Pancreas (tissue), 10 donors: Measurements from ENCODE around the gene MYL3. TPM values are rescaled to one million over a fixed set of nuclear protein-coding genes. Genes with fewer than 3 reads are reported as not detected.

Experiments used
- ATAC-seq, 4 donors: fragments of 200-7000 bp; cut with Tn5 transposase; one replicate each; pipeline versions ENCODE4 v1.8.0 to v1.9.1; 2020; ENCODE audit warnings: mild to moderate bottlenecking in 4 of 4, moderate library complexity in 4 of 4
- DNase-seq, 6 donors: peaks; one replicate each; pipeline ENCODE4 v3.0.0-alpha.2; 2020
- FAIRE-seq: peaks from 2 replicates; lab custom pipeline; 2012; peaks lifted over from hg19 to GRCh38; lab: Jason Lieb, UNC
- H3K27ac ChIP-seq, 4 donors: fragments of 200-600 bp; sonication (generic); 1 replicate in 3 of 4; 2 replicates in 1 of 4; pipeline versions ENCODE4 v1.5.0 to v1.8.0; 2020
- H3K27me3 ChIP-seq, 4 donors: fragments of 200-600 bp; one replicate each; pipeline ENCODE4 v1.8.0; 2021
- H3K36me3 ChIP-seq, 3 donors: fragments of 200-600 bp; sonication (generic) in 1 of 3; one replicate each; pipeline versions ENCODE4 v1.5.0 to v1.8.0; 2020 to 2021
- H3K4me1 ChIP-seq, 3 donors: fragments of 200-600 bp; one replicate each; pipeline ENCODE4 v1.8.0; 2021
- H3K4me3 ChIP-seq, 4 donors: fragments of 200-600 bp; sonication (generic) in 2 of 4; one replicate each; pipeline versions ENCODE4 v1.5.0 to v1.8.0; 2020 to 2021
- H3K9me3 ChIP-seq, 4 donors: fragments of 200-600 bp; one replicate each; pipeline ENCODE4 v1.8.0; 2021
- WGBS, 2 donors: extraction: QIAGEN DNeasy Blood & Tissue Kit; methylation state at CpG; one replicate each; pipeline ENCODE4 v1.1.7; 2013; 5-methylcytosine and 5-hydroxymethylcytosine counted together
- intact Hi-C, 3 donors: fragments of 100-400 bp; cut with DNase I; formaldehyde crosslinking; loops; one replicate each; pipeline versions ENCODE4 v1.11.1 to v1.14.2; 2022
- polyA plus RNA-seq, 2 donors: library from polyadenylated mRNA; stranded (reverse); fragments of 200-250 nt; gene quantifications; one replicate each; pipeline ENCODE4 v1.2.3, GENCODE V29; 2013
- total RNA-seq, 6 donors: library from RNA; stranded (reverse); fragmentation: NEBNext Ultra II Directional in 4 of 6; extraction: Animal tissue kit (Norgen Biotek cat#: 25700) in 4 of 6; gene quantifications; one replicate each; pipeline versions ENCODE4 v1.2.1 to v1.2.4, GENCODE V29; 2021 to 2023
- TF ChIP-seq, protein P1 (sequence below), 4 donors: fragments of 200-600 bp; sonication (generic) in 3 of 4; IDR thresholded peaks; one replicate each; pipeline versions ENCODE4 v1.5.0 to v1.8.0; 2021; ENCODE audit warnings: antibody characterized with exemption in 4 of 4
- donor health status: healthy with polysubstance abuse.
- donor health status: DM: no; HTN: no; CAD: no; lungs with moderate emphysema.
- donor health status: DM: no; HTN: no; CAD: no.
- donor health status: control.
- donor health status: control.
- donor health status: Bipolar disorder and iron deficiency.
- donor health status: DM: yes; HTN: yes; CAD: no.
- donor health status: DM: no; HTN: no; CAD: no.
- donor health status: DM: no; HTN: no; CAD: no.
- donor health status: DM: yes; HTN: yes; CAD: no.

MYL3 gene
- total and polyA plus RNA-seq, 8 donors: 0.26 to 2.5 (median 0.71) TPM; not detected in 2

DNA sequence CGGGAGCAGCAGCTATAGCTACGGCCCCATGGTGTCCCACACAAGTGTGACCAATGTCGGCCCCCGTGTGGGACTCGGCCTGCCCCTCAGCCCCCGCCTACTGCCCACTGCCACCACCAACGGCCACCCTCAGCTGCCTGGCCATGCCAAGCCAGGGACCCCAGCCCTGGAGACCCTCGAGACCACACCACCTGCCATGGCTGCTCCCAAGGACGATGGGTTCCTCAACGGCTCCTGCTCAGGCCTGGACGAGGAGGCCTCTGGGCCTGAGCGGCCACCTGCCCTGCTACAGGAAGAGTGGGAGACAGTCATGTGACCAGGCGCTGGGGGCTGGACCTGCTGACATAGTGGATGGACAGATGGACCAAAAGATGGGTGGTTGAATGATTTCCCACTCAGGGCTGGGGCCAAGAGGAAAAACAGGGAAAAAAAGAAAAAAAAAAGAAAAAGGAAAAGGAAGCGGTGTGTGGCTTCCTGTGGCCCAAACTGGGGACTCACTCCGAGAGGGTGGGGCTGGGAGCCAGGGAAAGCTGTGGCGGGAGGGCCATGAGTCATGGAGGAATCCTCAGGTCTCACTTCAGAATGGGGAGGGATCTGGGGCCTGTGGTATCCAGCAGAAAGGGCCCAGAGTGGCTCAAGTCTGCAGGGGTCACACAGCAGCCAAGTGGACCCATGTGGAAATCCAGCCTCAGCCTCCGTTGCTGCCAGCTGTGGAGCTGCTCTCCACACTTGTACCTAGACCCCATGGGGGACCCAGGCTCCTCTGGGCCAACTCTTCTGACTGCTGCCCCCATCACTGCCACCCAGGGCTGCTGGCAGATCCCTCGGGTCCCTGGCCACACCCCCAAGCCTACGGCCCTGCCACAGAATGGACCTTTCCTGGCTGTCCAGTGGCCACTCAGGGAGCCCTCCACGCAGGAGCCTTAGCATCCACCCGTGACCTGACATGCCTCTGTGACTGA lies 40.4 kb upstream of the MYL3 start:
- Histone ChIP-seq H3K4me1 (peaks cover 0 to 3% (median 0%) of the 10 kb centered on the region in 3 donors), H3K27me3 (no peaks in the 10 kb centered on the region), H3K27ac (no peak overlapping the region), H3K4me3 (no peak overlapping the region), H3K9me3 (no peaks in the 10 kb centered on the region), H3K36me3 (no peaks in the 10 kb centered on the region)
- 69 to 82% methylated on average over 20 to 21 of the region's 21 CpGs for WGBS, 2 donors
- ATAC-seq (no peak), FAIRE-seq (no peak), DNase-seq (peak in 2 of 6 donors; percentile 47 to 55)
- intact Hi-C loops: loop anchor here in 1 of 3 donors (10.0 kb wide), 1 partner anchor 199 kb away; the partner anchor contains the start of gene TMIE
- TF ChIP-seq, protein P1, sequence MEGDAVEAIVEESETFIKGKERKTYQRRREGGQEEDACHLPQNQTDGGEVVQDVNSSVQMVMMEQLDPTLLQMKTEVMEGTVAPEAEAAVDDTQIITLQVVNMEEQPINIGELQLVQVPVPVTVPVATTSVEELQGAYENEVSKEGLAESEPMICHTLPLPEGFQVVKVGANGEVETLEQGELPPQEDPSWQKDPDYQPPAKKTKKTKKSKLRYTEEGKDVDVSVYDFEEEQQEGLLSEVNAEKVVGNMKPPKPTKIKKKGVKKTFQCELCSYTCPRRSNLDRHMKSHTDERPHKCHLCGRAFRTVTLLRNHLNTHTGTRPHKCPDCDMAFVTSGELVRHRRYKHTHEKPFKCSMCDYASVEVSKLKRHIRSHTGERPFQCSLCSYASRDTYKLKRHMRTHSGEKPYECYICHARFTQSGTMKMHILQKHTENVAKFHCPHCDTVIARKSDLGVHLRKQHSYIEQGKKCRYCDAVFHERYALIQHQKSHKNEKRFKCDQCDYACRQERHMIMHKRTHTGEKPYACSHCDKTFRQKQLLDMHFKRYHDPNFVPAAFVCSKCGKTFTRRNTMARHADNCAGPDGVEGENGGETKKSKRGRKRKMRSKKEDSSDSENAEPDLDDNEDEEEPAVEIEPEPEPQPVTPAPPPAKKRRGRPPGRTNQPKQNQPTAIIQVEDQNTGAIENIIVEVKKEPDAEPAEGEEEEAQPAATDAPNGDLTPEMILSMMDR (IDR thresholded peaks at IDR 0.05): no peak

GRCh38 chr3:46902188-46902631 lies 39.0 kb upstream of the MYL3 start:
- Histone ChIP-seq H3K4me3 (no peak overlapping the region), H3K27ac (no peak overlapping the region), H3K4me1 (no peaks in the 10 kb centered on the region), H3K27me3 (peaks cover 0 to 4% (median 0%) of the 10 kb centered on the region in 4 donors), H3K9me3 (no peaks in the 10 kb centered on the region), H3K36me3 (no peaks in the 10 kb centered on the region)
- DNase-seq (peak in 2 of 6 donors; percentile 44 to 60), ATAC-seq (no peak), FAIRE-seq (no peak)
- intact Hi-C loops: loop anchor here in 1 of 3 donors (10.0 kb wide), 1 partner anchor 197 kb away; the partner anchor contains the start of gene TMIE
- WGBS, 2 donors: 84 to 87% methylated on average over 15 of the region's 15 CpGs
- TF ChIP-seq, protein P1 (IDR thresholded peaks at IDR 0.05): no peak

- DNase-seq: peak in 2 of 6 donors; percentile 47 to 50
- Histone ChIP-seq H3K36me3 (no peaks in the 10 kb centered on the region), H3K27ac (no peak overlapping the region), H3K4me1 (no peaks in the 10 kb centered on the region), H3K9me3 (no peaks in the 10 kb centered on the region), H3K27me3 (peaks cover 0 to 4% (median 0%) of the 10 kb centered on the region in 4 donors), H3K4me3 (no peak overlapping the region)
- FAIRE-seq: no peak
- ATAC-seq: no peak
- WGBS, 2 donors: 83 to 86% methylated on average over 17 of the region's 17 CpGs
- intact Hi-C loops: loop anchor here in 1 of 3 donors (10.0 kb wide), 1 partner anchor 197 kb away; the partner anchor contains the start of gene TMIE
- TF ChIP-seq, protein P1 (IDR thresholded peaks at IDR 0.05): no peak
These were observed 38.4 kb upstream of the MYL3 start for GRCh38 chr3:46901591-46902187.

DNA sequence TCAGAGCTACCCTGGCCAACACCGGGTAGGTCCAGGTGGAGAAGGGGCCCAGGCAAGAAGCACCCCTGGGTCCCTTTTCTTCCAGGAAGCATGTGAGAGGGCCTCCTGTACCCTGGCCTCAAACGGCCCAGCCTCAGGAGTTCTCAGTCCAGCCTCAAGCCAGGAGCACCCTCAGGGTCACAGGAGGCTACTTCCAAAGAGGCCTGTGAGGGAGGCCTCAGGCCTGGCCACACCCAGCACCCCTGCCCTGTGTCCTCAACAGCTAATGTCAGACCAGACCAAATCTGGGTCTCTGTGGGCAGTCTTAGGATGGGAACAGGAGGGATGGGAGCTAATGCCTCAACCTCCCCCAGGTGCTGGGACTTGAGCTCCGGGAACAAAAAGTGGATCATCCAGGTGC lies 37.8 kb upstream of the MYL3 start:
- intact Hi-C loops: loop anchor here in 1 of 3 donors (10.0 kb wide), 1 partner anchor 196 kb away; the partner anchor contains the start of gene TMIE
- FAIRE-seq: no peak
- H3K27me3 ChIP-seq: peaks cover 0 to 4% (median 0%) of the 10 kb centered on the region in 4 donors

More for the DNA sequence above, 37.8 kb upstream of the MYL3 start:
- TF ChIP-seq, protein P1 (IDR thresholded peaks at IDR 0.05): no peak
- H3K27ac ChIP-seq: no peak overlapping the region
- 59 to 62% methylated on average over 3 of the region's 3 CpGs for WGBS, 2 donors
- no peak overlapping the region for H3K4me3 ChIP-seq
- no peaks in the 10 kb centered on the region for H3K4me1 ChIP-seq
- no peaks in the 10 kb centered on the region for H3K36me3 ChIP-seq
- ATAC-seq: no peak
- peak in 1 of 6 donors; percentile 35 for DNase-seq
- no peaks in the 10 kb centered on the region for H3K9me3 ChIP-seq
